HG03439 (cell line): Measurements from ENCODE around the gene POLG.

Experiments used
- ATAC-seq: cut with Tn5 transposase; IDR thresholded peaks from one replicate; pipeline ENCODE4 v1.9.1; 2021; ENCODE audit warnings: mild to moderate bottlenecking, moderate library complexity; ENCODE audit not compliant: unreplicated experiment

Gene POLG

GRCh38 chr15:89370120-89370977, 35.7 kb upstream of the POLG start:
- ATAC-seq, result no peak

GRCh38 chr15:89369341-89369947, 34.8 kb upstream of the POLG start:
- no peak for ATAC-seq

- no peak for ATAC-seq
These were observed 34.1 kb upstream of the POLG start for GRCh38 chr15:89368566-89369223.

DNA sequence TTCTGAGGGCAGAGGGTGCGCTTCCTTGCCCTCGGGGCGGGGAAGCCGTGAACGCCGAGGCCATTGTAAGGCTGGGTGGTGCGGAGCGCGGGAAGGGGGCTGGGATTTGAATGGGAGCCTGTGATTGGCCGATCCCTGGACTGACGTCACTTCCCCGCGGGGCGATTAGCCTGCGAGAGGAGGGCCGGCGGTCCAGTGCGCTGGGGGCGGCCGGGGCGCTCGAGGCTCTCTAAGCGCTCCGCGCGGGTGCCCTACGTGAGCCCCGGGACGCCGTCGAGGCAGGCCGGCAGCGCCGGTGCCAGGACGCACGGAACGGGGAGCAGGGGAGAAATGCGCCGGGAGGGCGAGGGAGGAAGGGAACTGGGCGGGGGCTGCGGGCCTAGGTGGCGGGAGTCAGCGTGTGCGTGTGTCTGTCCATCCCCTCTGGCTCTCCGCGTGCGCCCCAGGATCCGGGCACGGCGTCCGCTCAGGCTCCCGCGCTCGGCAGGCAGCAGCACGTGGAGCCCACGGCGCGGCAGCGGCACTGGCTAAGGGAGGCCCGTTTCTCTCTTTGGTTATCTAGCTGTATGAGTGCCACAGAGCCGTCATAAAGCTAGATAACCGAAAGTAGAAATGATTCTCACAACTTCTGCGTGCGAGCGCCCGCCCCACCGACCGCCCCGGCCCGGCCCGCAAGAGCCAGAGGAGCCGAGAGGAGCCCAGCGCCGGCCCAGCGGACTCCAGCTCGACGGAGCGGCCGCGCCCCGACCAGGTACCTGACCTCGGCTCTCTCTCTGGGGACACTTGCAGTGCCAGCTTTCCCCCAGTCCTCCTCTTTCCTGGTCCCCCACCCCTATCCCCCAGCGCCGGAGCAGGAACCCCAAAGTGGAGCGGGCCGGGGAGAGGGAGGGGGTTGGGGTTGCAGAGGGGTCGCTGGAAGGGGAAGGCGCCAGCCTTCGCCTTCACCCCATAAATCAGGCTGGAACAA, 33.1 kb upstream of the POLG start:
- ATAC-seq, result no peak

GRCh38 chr15:89366656-89367393, 32.2 kb upstream of the POLG start:
- no peak for ATAC-seq

DNA sequence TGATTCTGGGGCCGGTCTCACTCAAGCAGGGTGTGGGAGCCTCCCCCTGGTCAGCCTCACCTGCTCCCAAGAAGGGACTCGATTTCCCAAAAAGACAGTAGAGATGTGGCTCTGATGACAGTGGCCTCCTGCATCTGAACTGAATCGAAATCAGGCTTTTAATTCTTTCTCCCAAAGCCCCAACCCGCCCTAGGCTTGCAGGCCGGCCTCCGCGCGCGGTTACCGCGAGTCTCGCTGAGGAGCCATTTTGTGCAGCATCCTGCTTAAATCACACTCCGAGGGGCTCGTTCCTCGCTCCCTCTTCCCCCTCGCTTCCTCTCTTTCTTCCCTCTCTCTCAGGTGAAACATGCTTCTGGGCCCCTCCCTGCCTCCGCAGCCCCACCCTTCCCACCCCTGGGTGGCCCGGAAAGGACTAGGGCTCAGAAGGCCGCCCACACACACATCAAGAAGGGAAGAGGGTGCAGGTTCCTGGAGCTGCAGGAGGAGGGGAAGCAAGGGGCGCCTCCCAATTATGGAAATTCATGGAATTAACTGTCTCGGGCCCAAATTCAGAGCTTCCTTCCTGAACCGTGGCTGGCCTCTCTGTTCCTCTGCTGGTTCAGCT, 30.9 kb upstream of the POLG start:
- ATAC-seq, result no peak

- no peak for ATAC-seq
These were observed 30.3 kb upstream of the POLG start for GRCh38 chr15:89364741-89365450.

DNA sequence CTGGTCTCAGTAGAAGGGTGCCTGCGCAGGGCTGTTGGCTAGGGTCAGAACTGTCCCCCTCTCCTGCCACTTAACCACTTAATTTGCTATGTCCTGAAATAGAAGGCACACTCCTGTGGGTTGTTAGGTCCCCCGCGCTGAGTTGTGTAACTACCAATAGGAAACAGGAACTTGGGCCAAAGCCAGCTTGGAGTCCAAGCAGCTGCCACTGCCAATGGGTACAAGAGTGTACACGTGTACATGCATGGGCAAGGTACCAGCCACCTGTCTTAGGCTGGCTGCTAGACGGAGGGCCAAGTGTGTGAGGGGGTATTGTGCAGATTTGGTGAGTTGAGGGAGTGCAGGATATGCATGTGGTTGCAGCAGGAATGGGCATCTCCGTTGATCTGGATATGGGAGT, 29.7 kb upstream of the POLG start:
- no peak for ATAC-seq

DNA sequence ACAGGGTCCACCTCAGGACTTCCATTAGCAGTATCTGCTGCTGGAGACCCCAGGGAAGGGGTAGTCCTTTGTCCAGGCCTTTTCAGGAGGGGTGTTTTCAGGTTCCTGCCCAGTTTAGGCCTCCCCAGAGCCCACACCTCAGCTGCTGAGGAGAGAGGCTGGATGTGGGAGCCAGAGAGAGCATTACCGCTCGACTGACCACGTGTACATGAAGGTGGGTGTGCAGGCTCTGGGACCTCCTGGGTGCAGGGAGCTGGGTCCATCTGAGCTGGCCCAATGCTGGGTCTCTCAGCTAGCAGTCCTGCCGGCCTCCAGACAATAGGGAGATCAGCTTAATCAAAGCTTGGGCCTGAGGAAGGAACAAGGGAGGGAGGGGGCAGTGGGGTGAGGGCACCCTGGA, 29.1 kb upstream of the POLG start:
- no peak for ATAC-seq

GRCh38 chr15:89363133-89363532, 28.5 kb upstream of the POLG start:
- ATAC-seq, result no peak

GRCh38 chr15:89362203-89363101, 27.8 kb upstream of the POLG start:
- ATAC-seq, result no peak

- no peak for ATAC-seq
These were observed 27.0 kb upstream of the POLG start for GRCh38 chr15:89361451-89362202.

DNA sequence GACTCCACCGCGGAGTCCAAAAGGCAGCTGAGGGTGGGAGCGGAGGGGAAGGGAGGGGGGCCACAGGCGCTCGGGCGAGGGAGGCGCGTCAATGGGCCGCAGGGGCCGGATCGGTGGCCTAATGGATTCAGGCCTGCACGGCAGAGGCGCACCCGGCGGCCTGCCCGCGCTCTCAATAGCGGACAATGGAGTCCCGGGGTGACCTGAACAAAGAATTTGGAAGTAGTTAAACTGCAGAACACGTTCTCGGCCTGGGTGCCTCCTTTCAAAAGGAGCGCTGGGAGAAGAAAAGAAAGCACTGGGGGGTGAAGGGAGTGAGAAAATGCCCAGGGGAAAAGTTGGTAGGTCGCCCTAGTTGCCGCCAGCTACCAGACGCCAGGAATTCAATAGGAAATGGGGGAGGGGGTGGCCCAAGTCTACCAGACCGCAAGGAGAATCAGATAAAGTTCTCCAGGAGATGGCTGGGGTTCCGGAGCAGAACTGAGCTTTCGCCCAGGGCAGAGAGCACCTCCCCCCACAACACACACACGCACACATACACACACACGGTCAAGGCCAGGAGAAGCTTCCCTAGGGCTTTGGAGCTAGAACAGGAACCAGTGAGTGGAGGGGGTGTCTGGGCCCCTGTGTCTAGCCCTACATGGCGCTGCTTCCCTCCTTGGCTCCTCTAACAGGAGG, 25.8 kb upstream of the POLG start:
- no peak for ATAC-seq

DNA sequence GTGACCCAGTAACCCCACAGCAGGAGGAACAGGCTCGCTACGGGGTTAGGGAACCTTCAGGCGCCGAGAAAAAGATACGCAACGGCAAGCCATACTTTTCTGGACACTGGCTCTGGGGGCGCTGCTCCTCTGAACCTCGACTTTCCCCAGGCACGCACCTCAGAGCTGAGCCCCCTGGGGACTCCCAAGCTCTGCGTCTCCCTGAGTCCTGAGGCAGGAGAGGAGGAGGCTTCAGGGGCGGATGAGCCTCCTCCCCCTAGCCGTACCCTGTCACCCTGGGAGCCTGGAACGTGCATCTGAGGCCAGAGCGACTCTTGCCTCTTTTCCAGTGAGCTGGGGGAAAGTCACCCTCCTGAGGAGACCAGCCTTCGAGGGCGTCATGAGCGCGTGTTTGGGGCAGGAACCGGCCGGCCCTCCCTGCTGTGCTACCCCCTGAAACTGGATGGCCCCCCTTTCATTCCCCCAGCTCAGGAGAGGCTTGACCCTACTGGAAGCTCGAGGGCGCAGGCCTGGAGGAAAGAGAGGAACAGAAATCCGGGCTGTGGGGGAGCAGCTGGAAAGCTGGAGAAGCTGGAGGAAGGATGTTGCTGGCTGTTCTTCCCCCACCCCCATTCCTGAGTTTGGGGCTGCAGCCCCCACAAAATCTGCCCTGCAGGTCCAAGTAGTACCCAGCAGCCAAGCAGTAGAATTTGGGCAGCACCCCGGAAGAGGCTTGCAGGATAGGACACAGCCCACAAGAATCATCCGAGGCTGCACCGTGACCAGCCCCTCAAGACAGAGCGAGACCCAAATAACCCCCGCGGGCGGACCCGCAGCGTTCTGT, 25.1 kb upstream of the POLG start:
- ATAC-seq, result no peak

- ATAC-seq, result peak; percentile 84
These were observed 24.3 kb upstream of the POLG start for GRCh38 chr15:89358755-89359439.

GRCh38 chr15:89358435-89358754, 23.8 kb upstream of the POLG start:
- ATAC-seq, result no peak
